ENCODE measurements around the gene NPB. TPM values are rescaled to one million over a fixed set of nuclear protein-coding genes. Genes with fewer than 3 reads are reported as not detected.

Gene NPB
- total RNA-seq, 2 experiments from 2014 or later: 0.20 TPM; not detected in 1

GRCh38 chr17:81951785-81952684 lies 50.0 kb downstream of the NPB start:
- Mint-ChIP-seq H3K27ac (no peak overlapping the region), H3K4me3 (no peak overlapping the region), H3K27me3 (no peaks in the 10 kb centered on the region), H3K36me3 (ENCODE audit: low read depth) (no peaks in the 10 kb centered on the region), H3K4me1 (ENCODE audit: low read depth) (no peaks in the 10 kb centered on the region), H3K9me3 (no peaks in the 10 kb centered on the region)
- intact Hi-C loops (cut with DNase I, micrococcal nuclease): no loop called here
- Histone ChIP-seq H3K27ac (ENCODE audit: low read depth in 1 of 2, low read length in 2 of 2) (no peak overlapping the region), H3K27me3 (ENCODE audit: control insufficient read depth in 1 of 2, insufficient read depth in 2 of 2, low read length in 2 of 2) (peaks cover 0 to 2% of the 10 kb centered on the region in 2 experiments), H3K9me3 (ENCODE audit: control insufficient read depth in 1 of 2, insufficient read depth in 1 of 2, low read length in 2 of 2) (peaks cover 0 to 4% of the 10 kb centered on the region in 2 experiments), H3K4me1 (ENCODE audit: insufficient read depth, low read length) (peaks cover 8% of the 10 kb centered on the region), H3K4me3 (ENCODE audit: low read length) (no peak overlapping the region), H3K36me3 (ENCODE audit: insufficient read depth, low read length) (no peaks in the 10 kb centered on the region)
- TF ChIP-seq CTCF (IDR thresholded peaks at IDR 0.05): no peak
- ChIA-PET POLR2A (no interaction called here), CTCF (interaction anchor here (1.8 kb wide), 1 partner anchor 8 kb away, joined by 5 read pairs; no protein-coding TSS in a partner anchor)
- ATAC-seq (ENCODE audit: poor library complexity) (no peak), DNase-seq (no peak)

Other genes starting within 250 kb of the NPB start
- under 1 TPM; 0.49 to 0.92 TPM for gene PDE6G, start 245.7 kb upstream of the NPB start, total RNA-seq
- 10 to 100 TPM; 24.6 to 25.3 TPM for gene OXLD1, start 235.6 kb upstream of the NPB start, total RNA-seq
- gene CCDC137, start 235.5 kb upstream of the NPB start, total RNA-seq: 10 to 100 TPM; 20.8 to 21.7 TPM
- gene ARL16, start 218.4 kb upstream of the NPB start, total RNA-seq: 10 to 100 TPM; 35.7 to 38.5 TPM
- 100 to 1,000 TPM; 118 to 127 TPM for gene HGS, start 218.2 kb upstream of the NPB start, total RNA-seq
- gene MRPL12, start 198.9 kb upstream of the NPB start, total RNA-seq: 10 to 100 TPM; 26.2 to 26.5 TPM
- gene SLC25A10, start 190.0 kb upstream of the NPB start, total RNA-seq: 1 to 10 TPM; 4.6 TPM
- not detected for gene GCGR, start 98.1 kb upstream of the NPB start, total RNA-seq
- gene MCRIP1, start 68.9 kb upstream of the NPB start, total RNA-seq: 10 to 100 TPM; 36.9 to 37.7 TPM
- gene PPP1R27, start 67.2 kb upstream of the NPB start, total RNA-seq: not detected
- gene P4HB, start 41.7 kb upstream of the NPB start, total RNA-seq: 100 to 1,000 TPM; 223 to 233 TPM
- gene ARHGDIA, start 30.9 kb upstream of the NPB start, total RNA-seq: 100 to 1,000 TPM; 706 to 715 TPM
- 100 to 1,000 TPM in 1 of 2 experiments, 10 to 100 TPM in 1; 93.3 to 101 TPM for gene ALYREF, start 10.7 kb upstream of the NPB start, total RNA-seq
- gene ANAPC11, start 10.5 kb upstream of the NPB start, total RNA-seq: 10 to 100 TPM; 27.9 to 28.9 TPM
- 10 to 100 TPM; 18.7 to 18.9 TPM for gene PCYT2, start 9.2 kb downstream of the NPB start, total RNA-seq
- gene SIRT7, start 15.9 kb downstream of the NPB start, total RNA-seq: 10 to 100 TPM; 56.7 to 57.5 TPM
- gene MAFG, start 25.5 kb downstream of the NPB start, total RNA-seq: 10 to 100 TPM; 10.8 to 13.3 TPM
- gene PYCR1, start 35.1 kb downstream of the NPB start, total RNA-seq: 1 to 10 TPM in 1 of 2 experiments, under 1 TPM in 1; 0.38 to 1.0 TPM
- not detected for gene MYADML2, start 45.0 kb downstream of the NPB start, total RNA-seq
- gene NOTUM, start 58.9 kb downstream of the NPB start, total RNA-seq: not detected
- gene ASPSCR1, start 75.4 kb downstream of the NPB start, total RNA-seq: 10 to 100 TPM; 19.1 to 22.7 TPM
- 10 to 100 TPM; 14.9 to 19.6 TPM for gene CENPX, start 120.6 kb downstream of the NPB start, total RNA-seq
- 10 to 100 TPM; 17.7 to 17.9 TPM for gene LRRC45, start 121.1 kb downstream of the NPB start, total RNA-seq
- 1 to 10 TPM; 3.3 to 5.3 TPM for gene RAC3, start 129.4 kb downstream of the NPB start, total RNA-seq
- gene DCXR, start 135.5 kb downstream of the NPB start, total RNA-seq: 100 to 1,000 TPM; 103 to 119 TPM
- gene RFNG, start 149.6 kb downstream of the NPB start, total RNA-seq: 10 to 100 TPM; 28.1 to 31.2 TPM
- 10 to 100 TPM; 64.6 to 69.3 TPM for gene GPS1, start 149.7 kb downstream of the NPB start, total RNA-seq
- gene DUS1L, start 163.6 kb downstream of the NPB start, total RNA-seq: 100 to 1,000 TPM; 160 to 163 TPM
- gene FASN, start 196.0 kb downstream of the NPB start, total RNA-seq: 100 to 1,000 TPM; 168 to 174 TPM